ENCODE measurements around the gene ABLIM2.

Gene ABLIM2

GRCh38 chr4:7971881-7972500, 186.6 kb downstream of the ABLIM2 start:
- no peak for DNase-seq

- no peak for DNase-seq
Measured at GRCh38 chr4:7971159-7971631, 187.4 kb downstream of the ABLIM2 start.

GRCh38 chr4:7970361-7970946, 188.2 kb downstream of the ABLIM2 start:
- DNase-seq: no peak

- no peak for DNase-seq
Measured at GRCh38 chr4:7968262-7968896, 190.2 kb downstream of the ABLIM2 start.

GRCh38 chr4:7967501-7968261, 190.9 kb downstream of the ABLIM2 start:
- DNase-seq: no peak

- no peak for DNase-seq
Measured at GRCh38 chr4:7967063-7967440, 191.6 kb downstream of the ABLIM2 start.

- DNase-seq: no peak
Measured at GRCh38 chr4:7966281-7967062, 192.1 kb downstream of the ABLIM2 start.

DNA sequence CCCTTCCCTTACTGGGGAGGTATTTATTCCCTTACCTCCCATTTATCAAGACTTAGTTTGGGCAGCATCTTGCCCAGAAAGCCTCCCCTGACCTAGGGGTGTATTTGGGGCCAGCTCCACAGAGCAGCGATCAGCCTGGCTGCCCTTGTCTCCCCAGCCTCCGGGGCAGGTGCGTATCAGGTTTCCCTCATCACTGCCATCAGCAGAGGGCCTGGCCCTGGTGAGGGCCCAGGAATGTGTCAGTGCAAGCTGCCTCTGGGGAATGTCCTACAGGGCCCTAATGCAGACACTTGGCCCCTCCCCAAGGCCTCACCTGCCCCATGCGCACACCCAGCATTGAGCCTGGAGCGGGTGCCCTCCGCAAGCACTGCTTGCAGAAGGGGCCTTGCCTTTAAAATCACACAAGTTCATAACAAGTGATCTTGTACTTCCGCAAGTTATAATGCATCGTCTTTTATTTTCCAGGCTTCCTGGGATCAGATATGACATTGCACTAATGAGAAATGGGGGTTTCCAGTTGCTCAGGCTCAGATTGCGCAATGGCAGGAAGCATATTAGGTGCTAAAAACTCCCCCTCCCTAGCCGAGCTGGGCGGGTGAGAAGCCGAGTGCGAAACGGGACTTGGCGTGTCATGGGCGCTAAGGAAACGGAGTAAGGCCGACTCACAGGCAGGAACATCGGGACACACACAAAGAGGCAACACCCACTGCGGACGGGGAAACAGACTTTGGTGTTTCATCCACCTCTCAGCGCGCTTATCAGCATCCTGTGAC, 193.5 kb downstream of the ABLIM2 start:
- DNase-seq: no peak

- DNase-seq: no peak
Measured at GRCh38 chr4:7964459-7964858, 194.2 kb downstream of the ABLIM2 start.

DNA sequence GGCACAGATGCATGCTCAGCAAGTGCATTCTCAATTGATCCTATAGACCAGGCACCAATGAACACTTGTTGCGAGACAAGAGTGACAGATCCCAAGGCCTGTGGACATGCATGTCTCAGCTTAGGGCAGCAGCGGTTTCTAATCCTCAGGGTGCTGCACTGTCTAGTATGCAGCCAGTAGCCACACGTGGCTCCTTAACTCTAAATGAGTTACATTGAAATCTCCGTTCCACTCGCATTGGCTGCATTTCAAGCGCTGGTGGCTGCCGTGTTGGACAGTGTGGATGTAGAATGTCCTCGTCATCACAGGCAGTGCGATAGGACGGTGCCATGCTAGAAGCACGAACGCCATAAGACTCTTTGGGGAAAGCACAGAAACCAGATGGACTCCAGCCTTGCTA, 194.9 kb downstream of the ABLIM2 start:
- no peak for DNase-seq

DNA sequence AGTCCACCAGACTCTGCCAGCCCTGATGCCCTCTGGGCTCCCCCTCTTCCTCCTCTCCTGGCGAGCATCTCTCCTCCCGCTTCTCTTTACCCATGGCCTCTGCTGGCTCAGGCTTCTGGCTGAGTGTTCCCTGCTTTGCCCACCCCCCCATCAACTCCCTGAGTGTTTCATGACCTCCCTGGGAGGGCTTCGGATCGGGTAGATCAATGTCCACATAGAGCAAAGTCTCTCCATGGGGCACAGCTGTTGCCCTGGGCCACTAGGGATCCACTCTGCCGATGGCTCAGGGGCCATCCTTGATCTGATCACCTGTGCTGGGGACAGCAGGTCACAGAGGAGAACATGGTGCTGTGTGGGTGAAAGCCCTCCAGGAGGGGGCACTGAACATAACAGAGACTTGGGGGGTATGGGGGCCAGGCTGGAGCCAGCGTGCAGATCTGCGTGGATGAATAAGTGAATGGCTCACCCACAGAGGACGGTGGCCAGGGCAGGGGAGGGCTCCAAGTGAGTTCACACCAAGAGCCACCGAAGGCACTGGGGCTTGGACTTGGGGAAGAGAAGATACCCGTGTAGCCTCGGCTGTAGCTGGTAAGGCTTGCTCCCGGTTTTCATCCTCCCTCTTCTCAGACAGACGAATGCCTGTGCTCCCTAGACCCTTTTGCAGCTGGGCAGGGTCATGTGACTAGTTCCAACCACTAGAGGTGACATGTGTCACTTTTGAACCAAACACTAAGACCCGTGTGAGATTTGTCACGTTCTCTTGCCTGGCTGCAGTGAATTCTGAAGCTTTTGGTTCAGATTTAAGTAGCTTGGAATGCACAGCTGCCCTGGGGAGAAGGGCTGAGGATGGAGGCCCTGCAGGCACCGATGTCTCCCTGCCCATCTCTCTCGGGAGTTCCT, 195.8 kb downstream of the ABLIM2 start:
- no peak for DNase-seq

DNA sequence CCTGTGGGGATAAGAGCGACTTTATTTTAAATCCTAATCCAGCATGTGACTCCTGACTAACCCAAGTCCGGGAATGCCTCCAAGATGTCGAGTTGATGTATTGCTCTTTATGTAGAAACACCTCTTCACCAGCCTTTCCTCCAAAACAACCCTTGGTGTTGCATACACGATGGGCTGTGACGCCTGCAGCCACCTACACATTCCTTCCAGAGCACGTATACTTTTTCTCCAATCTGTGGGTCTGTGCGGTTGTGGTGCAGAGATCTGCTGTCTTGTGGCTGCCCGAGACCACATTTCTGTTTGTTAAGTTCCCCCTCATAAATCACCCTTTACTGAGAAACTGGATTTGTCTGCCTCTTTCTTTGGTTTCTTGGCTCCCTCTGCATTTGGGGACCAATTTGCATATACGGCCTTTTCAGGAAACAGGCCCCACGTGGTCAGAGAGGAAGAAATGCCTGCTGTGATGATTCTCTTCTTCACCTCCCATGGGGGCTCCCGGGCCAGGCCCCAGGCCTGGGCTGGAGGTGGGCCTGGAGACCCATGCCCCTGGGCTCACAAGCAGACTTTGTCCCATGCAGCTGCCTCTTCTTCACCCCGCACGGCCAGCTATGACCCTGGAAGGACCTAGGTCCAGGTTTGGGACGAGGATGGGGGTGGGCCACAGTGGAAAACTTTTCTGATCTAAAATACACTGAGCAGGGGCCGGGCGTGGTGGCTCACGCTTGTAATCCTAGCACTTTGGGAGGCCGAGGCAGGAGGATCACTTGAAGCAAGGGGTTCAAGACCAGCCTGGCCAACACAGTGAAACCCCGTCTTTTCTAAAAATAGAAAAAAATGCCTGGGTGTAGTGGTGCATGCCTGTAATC, 197.6 kb downstream of the ABLIM2 start:
- peak; percentile 36 to 70 for DNase-seq

DNA sequence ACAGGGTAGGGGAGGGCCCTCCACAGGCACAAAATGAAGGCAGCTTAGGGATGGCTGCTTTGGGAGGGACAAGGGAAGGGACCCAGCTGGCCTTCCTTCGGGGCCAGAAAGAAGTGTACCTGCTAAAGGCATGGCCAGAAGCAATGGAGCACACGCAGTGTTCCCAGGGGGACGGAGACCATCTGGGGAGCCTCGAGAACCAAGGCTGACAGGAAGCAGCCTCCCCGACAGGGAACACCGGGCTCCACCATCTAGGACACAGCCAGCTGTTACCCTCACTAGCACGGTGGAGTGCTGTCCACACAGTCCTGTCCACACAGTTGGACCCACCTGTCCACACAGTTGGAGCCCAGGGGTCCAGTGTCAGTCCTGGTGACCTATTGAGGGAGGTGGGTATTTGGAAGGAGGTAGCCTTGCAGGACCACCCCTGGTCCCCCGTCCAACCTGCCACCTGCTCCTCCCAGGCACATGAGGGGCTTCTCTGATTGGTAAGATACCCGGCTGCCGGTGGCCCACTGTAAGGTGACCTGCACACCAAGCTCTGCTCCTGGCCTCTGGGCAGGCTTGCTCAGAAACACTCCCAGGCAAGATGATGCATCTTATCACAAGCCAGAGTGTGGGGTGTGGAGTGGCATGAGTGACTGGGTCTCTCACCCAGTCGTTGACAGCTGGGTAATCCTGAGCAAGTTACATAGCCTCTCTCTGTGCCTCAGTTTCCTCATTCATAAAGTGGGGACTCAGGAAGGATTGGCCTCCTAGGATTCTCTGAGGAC, 198.4 kb downstream of the ABLIM2 start:
- DNase-seq: no peak

- no peak for DNase-seq
Measured at GRCh38 chr4:7959078-7959477, 199.5 kb downstream of the ABLIM2 start.

- no peak for DNase-seq
Measured at GRCh38 chr4:7956934-7957656, 201.5 kb downstream of the ABLIM2 start.

DNA sequence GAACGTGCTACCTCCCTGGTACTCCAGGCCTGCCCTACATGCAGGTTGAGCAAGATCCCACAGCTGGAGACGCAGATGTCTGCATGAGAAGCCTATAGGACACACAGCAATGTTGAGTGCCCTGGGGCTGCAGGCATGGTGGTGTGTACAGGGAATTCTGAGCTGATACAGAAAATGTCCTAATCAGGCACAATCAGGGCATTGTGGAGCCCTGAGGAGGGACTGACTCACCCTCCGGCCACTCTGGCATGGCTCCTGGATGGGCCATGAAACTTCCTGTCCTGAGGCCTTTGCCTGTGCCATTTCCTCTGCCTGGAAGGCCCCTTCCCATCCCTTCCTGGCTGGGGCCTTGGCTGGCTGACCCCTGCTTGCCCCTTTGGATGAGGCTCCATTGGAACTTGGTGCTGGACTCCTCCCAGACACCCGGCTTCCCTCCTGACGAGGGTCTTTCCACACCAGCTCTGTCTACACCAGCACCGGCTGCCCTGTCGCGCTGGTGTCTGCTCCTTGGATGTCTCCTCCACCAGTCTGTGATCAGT, 202.3 kb downstream of the ABLIM2 start:
- DNase-seq: no peak

DNA sequence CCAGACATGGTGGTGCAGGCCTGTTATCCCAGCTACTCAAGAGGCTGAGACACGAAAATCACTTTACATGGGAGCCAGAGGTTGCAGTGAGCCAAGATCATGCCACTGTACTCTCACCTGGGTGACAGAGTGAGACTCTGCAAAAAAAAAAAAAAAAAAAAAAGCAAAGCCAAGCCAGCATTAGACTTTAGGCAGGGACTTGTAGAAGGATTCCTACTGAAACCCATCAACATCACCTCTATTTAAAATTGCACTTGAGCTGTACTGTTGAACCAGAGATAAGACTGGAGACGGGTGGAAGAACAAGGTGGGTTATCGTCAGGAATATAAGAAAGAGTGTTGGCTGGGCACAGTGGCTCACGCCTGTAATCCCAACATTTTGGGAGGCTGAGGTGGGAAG, 203.2 kb downstream of the ABLIM2 start:
- no peak for DNase-seq

DNA sequence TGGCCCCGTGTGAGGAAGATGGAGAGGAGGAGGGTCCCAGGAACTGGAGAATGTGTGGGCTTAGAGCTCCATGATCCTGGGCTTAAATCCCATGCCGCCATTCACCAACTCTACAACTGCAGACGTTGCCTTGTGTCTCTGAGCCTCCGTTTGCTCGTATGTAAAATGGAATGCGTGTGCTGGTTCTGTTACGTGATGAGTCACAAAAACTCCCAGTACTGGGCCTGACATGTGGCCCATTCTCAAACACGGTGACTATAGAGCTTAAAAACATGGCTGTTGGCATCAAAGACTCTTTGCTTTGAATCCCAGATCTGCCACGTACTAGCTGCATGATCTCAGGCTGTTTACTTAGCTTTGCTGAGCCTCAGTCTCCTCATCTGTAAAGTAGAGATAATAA, 206.0 kb downstream of the ABLIM2 start:
- DNase-seq: no peak
